OCI-LY7 (cell line): ENCODE results near the gene MAML3. TPM values are rescaled to one million over a fixed set of nuclear protein-coding genes. Genes with fewer than 3 reads are reported as not detected.

ENCODE experiments used
- BruUV-seq: library from RNA; stranded (reverse); fragments of 400-500 nt; replicated peaks from 2 replicates; lab custom pipeline; 2021; lab: Mats Ljungman, UMichigan
- CTCF ChIA-PET: fragments of 300-600 bp; sonication (Branson Sonifier 250); formaldehyde crosslinking; loops from one replicate; lab custom pipeline; 2022; ENCODE audit warnings: antibody characterized with exemption; ENCODE audit not compliant: unreplicated experiment; lab: Charles Lee
- POLR2A ChIA-PET: fragments of 300-600 bp; sonication (Branson Sonifier 250); formaldehyde crosslinking; loops from one replicate; lab custom pipeline; 2022; ENCODE audit warnings: antibody characterized with exemption; lab: Charles Lee
- DNase-seq: peaks from one replicate; pipeline ENCODE4 v3.0.0-alpha.2; 2015; ENCODE audit warnings: low spot score
- H2AFZ ChIP-seq: fragments of 200-600 bp; sonication (generic), shearing (Covaris generic); 2 replicates; pipeline ENCODE4 v1.6.1; 2014; ENCODE audit warnings: mild to moderate bottlenecking, antibody characterized with exemption, low read length, moderate library complexity
- H3K27ac ChIP-seq: fragments of 200-600 bp; sonication (generic); 2 replicates; pipeline ENCODE4 v1.5.1; 2014; ENCODE audit warnings: mixed run types, low read depth, mild to moderate bottlenecking, moderate library complexity, low read length, inconsistent platforms; ENCODE audit not compliant: poor library complexity, severe bottlenecking
- H3K36me3 ChIP-seq: fragments of 200-600 bp; sonication (generic); 2 replicates; pipeline ENCODE4 v1.6.1; 2014; ENCODE audit warnings: mild to moderate bottlenecking, antibody characterized with exemption, low read length, moderate library complexity, mixed read lengths; ENCODE audit not compliant: insufficient read depth
- H3K4me1 ChIP-seq: fragments of 200-600 bp; sonication (generic); 2 replicates; pipeline ENCODE4 v1.5.1; 2014; ENCODE audit warnings: mild to moderate bottlenecking, low read length; ENCODE audit not compliant: insufficient read depth, poor library complexity, severe bottlenecking
- H3K4me2 ChIP-seq: fragments of 200-600 bp; sonication (generic); 2 replicates; pipeline ENCODE4 v1.6.1; 2014; ENCODE audit warnings: mild to moderate bottlenecking, low read length
- H3K4me3 ChIP-seq: fragments of 200-600 bp; sonication (generic); 2 replicates; pipeline ENCODE4 v1.5.1; 2014; ENCODE audit warnings: mild to moderate bottlenecking, low read depth, low read length; ENCODE audit not compliant: poor library complexity, severe bottlenecking
- H3K79me2 ChIP-seq: fragments of 200-600 bp; sonication (generic); 2 replicates; pipeline ENCODE4 v1.6.1; 2016; ENCODE audit warnings: low read depth, mild to moderate bottlenecking, low read length, moderate library complexity, mixed read lengths; ENCODE audit not compliant: insufficient read depth
- H3K9me2 ChIP-seq: fragments of 200-600 bp; sonication (generic); 2 replicates; pipeline ENCODE4 v1.6.1; 2016; ENCODE audit warnings: mild to moderate bottlenecking, low read length, mixed read lengths; ENCODE audit not compliant: insufficient read depth
- H3K9me3 ChIP-seq: fragments of 200-600 bp; sonication (generic); 2 replicates; pipeline ENCODE4 v1.6.1; 2014; ENCODE audit warnings: mild to moderate bottlenecking, mixed run types, low read length, mixed read lengths
- H4K20me1 ChIP-seq: fragments of 200-600 bp; sonication (generic); 2 replicates; pipeline ENCODE4 v1.6.1; 2014; ENCODE audit warnings: mild to moderate bottlenecking, antibody characterized with exemption, low read length, moderate library complexity, mixed read lengths; ENCODE audit not compliant: insufficient read depth
- EZH2phosphoT487 ChIP-seq: fragments of 200-600 bp; sonication (generic); IDR thresholded peaks from 2 replicates; pipeline ENCODE4 v1.6.1; 2018; ENCODE audit warnings: low read depth, borderline replicate concordance, mild to moderate bottlenecking, mixed run types, antibody characterized with exemption, low read length, moderate library complexity, mixed read lengths
- intact Hi-C: fragments of 100-400 bp; cut with micrococcal nuclease; formaldehyde crosslinking; loops from one replicate; pipeline ENCODE4 v1.10.0; 2022; ENCODE audit not compliant: unreplicated experiment
- total RNA-seq, 2 experiments: library from RNA; depleted of rRNA in 1 of 2; stranded (reverse); fragments of >200 nt in 1 of 2; shearing (Covaris generic) in 1 of 2; gene quantifications; 2 replicates each; pipeline ENCODE4 v1.2.3, GENCODE V29; 2014 to 2022
- TF ChIP-seq, protein P1 (sequence below): fragments of 200-600 bp; sonication (generic); conservative IDR thresholded peaks from 2 replicates; pipeline ENCODE4 v1.5.1; 2014; ENCODE audit warnings: mild to moderate bottlenecking, antibody characterized with exemption, low read length, moderate library complexity, mixed read lengths

MAML3 gene
- total RNA-seq, 2 experiments from 2014 or later: 0.80 to 1.2 TPM

DNA sequence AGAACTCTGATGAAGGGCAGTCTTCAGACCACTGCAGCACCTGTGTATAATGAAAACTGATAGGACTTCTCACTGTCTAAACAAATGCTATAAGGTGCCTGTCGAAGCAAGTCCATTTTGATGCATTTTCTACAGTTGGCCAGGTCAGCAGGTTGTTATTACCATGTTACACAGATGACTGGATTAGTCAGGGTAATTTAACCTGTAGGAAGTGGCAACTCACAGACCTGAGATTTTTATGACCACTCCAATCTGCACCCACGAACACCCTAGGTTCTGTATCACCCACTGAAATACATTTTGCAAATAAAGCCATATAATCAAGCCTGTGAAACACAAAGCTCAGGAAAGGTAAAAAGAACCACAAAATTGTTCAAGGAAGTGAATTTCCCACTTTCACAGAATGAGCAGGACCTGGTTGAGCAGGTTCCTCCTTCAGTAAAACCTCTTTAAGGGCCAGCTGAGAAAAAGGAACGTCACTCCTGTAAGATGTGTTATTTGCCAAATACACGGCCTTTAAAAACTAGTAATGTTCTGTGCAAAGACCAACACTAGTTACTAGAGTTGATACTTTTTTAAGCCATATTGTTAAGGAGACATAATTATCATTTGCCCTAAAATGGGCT is 12.7 kb downstream of the MAML3 start:
- TF ChIP-seq EZH2phosphoT487: no peak
- TF ChIP-seq, protein P1, sequence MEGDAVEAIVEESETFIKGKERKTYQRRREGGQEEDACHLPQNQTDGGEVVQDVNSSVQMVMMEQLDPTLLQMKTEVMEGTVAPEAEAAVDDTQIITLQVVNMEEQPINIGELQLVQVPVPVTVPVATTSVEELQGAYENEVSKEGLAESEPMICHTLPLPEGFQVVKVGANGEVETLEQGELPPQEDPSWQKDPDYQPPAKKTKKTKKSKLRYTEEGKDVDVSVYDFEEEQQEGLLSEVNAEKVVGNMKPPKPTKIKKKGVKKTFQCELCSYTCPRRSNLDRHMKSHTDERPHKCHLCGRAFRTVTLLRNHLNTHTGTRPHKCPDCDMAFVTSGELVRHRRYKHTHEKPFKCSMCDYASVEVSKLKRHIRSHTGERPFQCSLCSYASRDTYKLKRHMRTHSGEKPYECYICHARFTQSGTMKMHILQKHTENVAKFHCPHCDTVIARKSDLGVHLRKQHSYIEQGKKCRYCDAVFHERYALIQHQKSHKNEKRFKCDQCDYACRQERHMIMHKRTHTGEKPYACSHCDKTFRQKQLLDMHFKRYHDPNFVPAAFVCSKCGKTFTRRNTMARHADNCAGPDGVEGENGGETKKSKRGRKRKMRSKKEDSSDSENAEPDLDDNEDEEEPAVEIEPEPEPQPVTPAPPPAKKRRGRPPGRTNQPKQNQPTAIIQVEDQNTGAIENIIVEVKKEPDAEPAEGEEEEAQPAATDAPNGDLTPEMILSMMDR: no peak
- Histone ChIP-seq H3K4me3 (no peak overlapping the region), H2AFZ (no peak overlapping the region), H3K27ac (no peak overlapping the region), H3K4me1 (no peaks in the 10 kb centered on the region), H3K36me3 (no peaks in the 10 kb centered on the region), H3K9me3 (no peaks in the 10 kb centered on the region), H3K79me2 (no peaks in the 10 kb centered on the region), H4K20me1 (no peaks in the 10 kb centered on the region; the same call in 1 of the 2 replicates), H3K4me2 (no peak overlapping the region), H3K9me2 (no peaks in the 10 kb centered on the region)
- intact Hi-C loops: no loop called here
- BruUV-seq: no TSS peak
- DNase-seq: no peak
- ChIA-PET CTCF (no interaction called here), POLR2A (interaction anchor here (0.6 kb wide), 1 partner anchor 1160 kb away, joined by 3 read pairs; no protein-coding TSS in a partner anchor)

DNA sequence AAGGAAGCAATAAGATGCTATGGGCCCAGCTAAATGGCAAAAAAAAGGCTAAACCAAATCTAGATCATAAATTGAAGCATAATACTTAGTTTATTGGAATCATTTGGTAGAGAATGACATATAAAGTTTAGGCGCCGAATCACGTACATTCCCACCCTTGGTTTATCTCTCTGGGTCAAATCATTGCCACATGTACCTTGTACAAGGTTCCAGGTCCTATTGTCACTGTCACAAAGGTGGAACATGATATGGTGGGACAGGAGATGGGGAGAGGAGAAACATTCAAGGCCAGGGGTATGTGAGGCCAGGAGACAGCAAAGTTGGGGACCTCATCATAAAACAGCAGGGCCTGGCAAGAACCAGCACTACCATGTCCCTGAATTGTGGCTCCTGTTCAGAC is 13.4 kb downstream of the MAML3 start:
- ChIA-PET CTCF (no interaction called here), POLR2A (no interaction called here)
- H3K36me3 ChIP-seq: no peaks in the 10 kb centered on the region
- H3K79me2 ChIP-seq: no peaks in the 10 kb centered on the region
- intact Hi-C loops: no loop called here
- no TSS peak for BruUV-seq
- no peak overlapping the region for H2AFZ ChIP-seq
- no peak overlapping the region for H3K4me2 ChIP-seq
- H3K4me1 ChIP-seq: no peaks in the 10 kb centered on the region
- no peaks in the 10 kb centered on the region for H3K9me2 ChIP-seq
- no peak for DNase-seq
- H3K4me3 ChIP-seq: no peak overlapping the region
- H3K9me3 ChIP-seq: no peaks in the 10 kb centered on the region
- no peaks in the 10 kb centered on the region; the same call in 1 of the 2 replicates for H4K20me1 ChIP-seq
- TF ChIP-seq, protein P1: no peak
- no peak for TF ChIP-seq EZH2phosphoT487
- no peak overlapping the region for H3K27ac ChIP-seq

DNA sequence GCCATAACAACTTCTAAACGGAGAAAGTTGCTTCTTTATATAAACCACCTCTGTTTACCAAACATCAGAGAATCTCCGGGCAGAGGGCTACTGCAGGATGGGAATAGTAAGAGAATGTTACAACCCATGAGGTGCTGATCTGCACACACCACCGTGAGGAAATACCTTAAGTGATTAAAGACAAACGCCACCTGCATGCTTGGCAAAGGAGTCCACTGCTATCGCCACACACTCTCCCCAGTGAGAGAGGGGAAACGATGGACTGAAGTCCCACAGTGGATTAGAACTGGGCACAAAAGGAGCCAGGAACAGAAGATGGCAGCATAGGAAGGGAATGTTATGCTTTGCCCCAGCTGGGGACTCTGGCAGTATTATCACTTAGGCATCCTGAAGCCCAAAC is 15.6 kb downstream of the MAML3 start:
- no peak for DNase-seq
- H3K4me1 ChIP-seq: no peaks in the 10 kb centered on the region
- no peaks in the 10 kb centered on the region for H3K36me3 ChIP-seq
- H3K4me2 ChIP-seq: no peak overlapping the region
- no peak for TF ChIP-seq EZH2phosphoT487
- TF ChIP-seq, protein P1: no peak
- no peak overlapping the region for H2AFZ ChIP-seq
- H4K20me1 ChIP-seq: no peaks in the 10 kb centered on the region
- BruUV-seq: no TSS peak
- H3K4me3 ChIP-seq: no peak overlapping the region
- no peak overlapping the region for H3K27ac ChIP-seq
- intact Hi-C loops: no loop called here
- H3K9me2 ChIP-seq: no peaks in the 10 kb centered on the region
- ChIA-PET POLR2A (interaction anchor here (1.4 kb wide), 1 partner anchor 11 kb away, joined by 4 read pairs; no protein-coding TSS in a partner anchor), CTCF (no interaction called here)
- no peaks in the 10 kb centered on the region for H3K9me3 ChIP-seq
- H3K79me2 ChIP-seq: no peaks in the 10 kb centered on the region
